HG02852 (cell line): ENCODE results near the gene CSTPP1.

ENCODE experiments used
- ATAC-seq: cut with Tn5 transposase; IDR thresholded peaks from one replicate; pipeline ENCODE4 v1.9.1; 2021; ENCODE audit warnings: mild to moderate bottlenecking, moderate library complexity; ENCODE audit not compliant: unreplicated experiment

Gene CSTPP1

GRCh38 chr11:47176328-47177228 lies 240.0 kb downstream of the CSTPP1 start, which contains the start of gene ARFGAP2:
Gene ARFGAP2, minus strand, starts transcription at chr11:47176879. Its CDS starts 26 bp downstream, at chr11:47176853.
- ATAC-seq: peak; percentile 88

GRCh38 chr11:47177229-47177845 lies 240.8 kb downstream of the CSTPP1 start:
- peak; percentile 54 for ATAC-seq

- no peak for ATAC-seq
Observed at GRCh38 chr11:47177846-47178245, 241.3 kb downstream of the CSTPP1 start.

GRCh38 chr11:47178316-47178715 lies 241.8 kb downstream of the CSTPP1 start:
- no peak for ATAC-seq

GRCh38 chr11:47178737-47179654 lies 242.4 kb downstream of the CSTPP1 start:
- no peak for ATAC-seq

- ATAC-seq: peak; percentile 25
Observed at GRCh38 chr11:47179655-47179991, 243.1 kb downstream of the CSTPP1 start.

GRCh38 chr11:47180006-47180787 lies 243.6 kb downstream of the CSTPP1 start:
- ATAC-seq: no peak

- ATAC-seq: no peak
Observed at GRCh38 chr11:47181271-47181670, 244.7 kb downstream of the CSTPP1 start.

- no peak for ATAC-seq
Observed at GRCh38 chr11:47182380-47182779, 245.8 kb downstream of the CSTPP1 start.

GRCh38 chr11:47183031-47183856 lies 246.7 kb downstream of the CSTPP1 start:
- no peak for ATAC-seq

GRCh38 chr11:47183969-47184368 lies 247.4 kb downstream of the CSTPP1 start:
- ATAC-seq: no peak

GRCh38 chr11:47184711-47185304 lies 248.2 kb downstream of the CSTPP1 start:
- ATAC-seq: no peak

GRCh38 chr11:47185305-47186075 lies 248.9 kb downstream of the CSTPP1 start:
- ATAC-seq: no peak

- peak; percentile 60 for ATAC-seq
Observed at GRCh38 chr11:47186076-47186699, 249.6 kb downstream of the CSTPP1 start, which contains the start of gene PACSIN3. Gene PACSIN3, minus strand, starts transcription at chr11:47186434. Its CDS starts 3,707 bp downstream, at chr11:47182727.

GRCh38 chr11:47186700-47187695 lies 250.4 kb downstream of the CSTPP1 start:
- ATAC-seq: no peak

GRCh38 chr11:47187723-47188122 lies 251.2 kb downstream of the CSTPP1 start:
- ATAC-seq: no peak

GRCh38 chr11:47188259-47188658 lies 251.7 kb downstream of the CSTPP1 start:
- ATAC-seq: no peak
